ENCODE data around the gene PEX1.

Gene PEX1

DNA sequence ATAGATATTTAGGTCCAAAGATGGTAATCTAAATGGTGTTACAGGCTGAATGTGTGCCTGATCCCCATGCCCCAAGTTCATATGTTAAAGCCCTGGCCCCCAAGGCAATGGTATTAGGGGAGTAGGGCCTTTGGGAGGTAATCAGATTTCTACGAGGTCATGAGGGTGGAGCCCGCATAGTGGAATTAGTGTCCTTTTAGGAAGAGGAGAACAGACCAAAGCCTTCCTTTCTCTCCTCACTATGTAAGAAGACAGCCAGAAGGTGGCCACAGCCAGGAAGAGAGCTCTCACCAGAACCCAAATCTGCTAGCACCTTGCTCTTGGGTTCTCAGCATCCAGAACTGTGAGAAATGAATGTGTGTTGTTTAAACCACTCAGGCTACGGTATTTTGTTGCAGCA is 65.8 kb downstream of the PEX1 start:
- peaks cover 9% of the 10 kb centered on the region for H3K36me3 ChIP-seq
- H3K27ac ChIP-seq = no peak overlapping the region
- H3K9me3 ChIP-seq = no peaks in the 10 kb centered on the region
- no peaks in the 10 kb centered on the region for H3K4me1 ChIP-seq (ENCODE audit: control insufficient read depth in 1 of 2, insufficient read depth in 1 of 2, low read depth in 1 of 2, low read length in 1 of 2)
- no peaks in the 10 kb centered on the region for H3K27me3 ChIP-seq
- no peak overlapping the region for H3K4me3 ChIP-seq (ENCODE audit: low read depth in 1 of 2, low read length in 1 of 2)
- no peak for TF ChIP-seq CTCF (IDR thresholded peaks at IDR 0.05)

GRCh38 chr7:92461027-92462003 is 67.0 kb downstream of the PEX1 start:
- no peak for TF ChIP-seq CTCF (IDR thresholded peaks at IDR 0.05)
- H3K27me3 ChIP-seq = no peaks in the 10 kb centered on the region
- H3K4me1 ChIP-seq (ENCODE audit: control insufficient read depth in 1 of 2, insufficient read depth in 1 of 2, low read depth in 1 of 2, low read length in 1 of 2) = no peaks in the 10 kb centered on the region
- H3K4me3 ChIP-seq (ENCODE audit: low read depth in 1 of 2, low read length in 1 of 2) = no peak overlapping the region
- peaks cover 21% of the 10 kb centered on the region for H3K36me3 ChIP-seq
- no peak overlapping the region for H3K27ac ChIP-seq
- H3K9me3 ChIP-seq = no peaks in the 10 kb centered on the region

- Histone ChIP-seq H3K27ac (no peak overlapping the region), H3K36me3 (peaks cover 29% of the 10 kb centered on the region), H3K9me3 (no peaks in the 10 kb centered on the region), H3K4me3 (ENCODE audit: low read depth in 1 of 2, low read length in 1 of 2) (no peak overlapping the region), H3K27me3 (no peaks in the 10 kb centered on the region), H3K4me1 (ENCODE audit: control insufficient read depth in 1 of 2, insufficient read depth in 1 of 2, low read depth in 1 of 2, low read length in 1 of 2) (no peaks in the 10 kb centered on the region)
- TF ChIP-seq CTCF (IDR thresholded peaks at IDR 0.05) = no peak
Observed at GRCh38 chr7:92460510-92460909, 67.8 kb downstream of the PEX1 start.

DNA sequence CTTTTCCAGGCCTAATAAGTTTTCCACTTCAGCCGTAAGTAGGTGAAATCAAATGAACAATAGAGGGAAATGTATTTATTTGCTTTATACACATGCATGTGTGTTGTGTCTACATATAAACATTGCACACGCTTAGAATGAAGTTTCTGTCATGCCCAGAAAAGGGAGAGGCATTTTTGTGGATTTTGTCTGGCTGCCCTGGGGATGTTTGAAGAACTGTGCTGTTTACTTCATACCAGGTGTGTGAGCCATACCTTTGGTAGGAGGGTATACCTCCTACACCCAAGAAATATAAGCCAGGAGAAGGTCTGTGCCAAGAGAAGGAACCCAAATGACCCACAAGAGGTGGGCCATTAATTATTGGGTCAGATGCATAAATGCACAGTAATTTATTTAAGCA is 68.2 kb downstream of the PEX1 start:
- H3K27ac ChIP-seq = no peak overlapping the region
- H3K36me3 ChIP-seq = peaks cover 33% of the 10 kb centered on the region
- TF ChIP-seq CTCF (IDR thresholded peaks at IDR 0.05) = no peak
- no peak overlapping the region for H3K4me3 ChIP-seq (ENCODE audit: low read depth in 1 of 2, low read length in 1 of 2)
- no peaks in the 10 kb centered on the region for H3K9me3 ChIP-seq
- no peaks in the 10 kb centered on the region for H3K27me3 ChIP-seq
- no peaks in the 10 kb centered on the region for H3K4me1 ChIP-seq (ENCODE audit: control insufficient read depth in 1 of 2, insufficient read depth in 1 of 2, low read depth in 1 of 2, low read length in 1 of 2)

- Histone ChIP-seq H3K36me3 (peaks cover 71% of the 10 kb centered on the region), H3K27ac (no peak overlapping the region), H3K4me3 (ENCODE audit: low read depth in 1 of 2, low read length in 1 of 2) (no peak overlapping the region), H3K4me1 (ENCODE audit: control insufficient read depth in 1 of 2, insufficient read depth in 1 of 2, low read depth in 1 of 2, low read length in 1 of 2) (no peaks in the 10 kb centered on the region), H3K9me3 (no peaks in the 10 kb centered on the region), H3K27me3 (no peaks in the 10 kb centered on the region)
- TF ChIP-seq CTCF (IDR thresholded peaks at IDR 0.05) = no peak
Observed at GRCh38 chr7:92456236-92456635, 72.1 kb downstream of the PEX1 start.

Measured in neutrophil (primary cell).